SK-N-SH (cell line): Measurements from ENCODE around the gene MCC. TPM values are rescaled to one million over a fixed set of nuclear protein-coding genes. Genes with fewer than 3 reads are reported as not detected.

ENCODE experiments used
- CTCF ChIA-PET: fragments of 300-600, 350-600 bp; formaldehyde crosslinking; extraction: SDS; loops from one replicate; lab custom pipeline; 2021; lab: Yijun Ruan, JAX
- POLR2A ChIA-PET: fragments of 350-600 bp; sonication (Branson Sonifier 250); formaldehyde crosslinking; extraction: SDS; loops from one replicate; lab custom pipeline; 2020; ENCODE audit warnings: antibody characterized with exemption, inconsistent platforms; lab: Yijun Ruan, JAX
- DNase-seq: peaks from one replicate; pipeline ENCODE4 v3.0.0; 2012
- H2AFZ ChIP-seq: fragments of 200-600 bp; sonication (generic); 2 replicates; pipeline ENCODE4 v1.8.1; 2016; ENCODE audit warnings: antibody characterized with exemption, mild to moderate bottlenecking, low read depth
- H3F3A ChIP-seq: fragments of 200-600 bp; sonication (generic); replicated peaks from 2 replicates; pipeline ENCODE3; 2016; ENCODE audit warnings: antibody characterized with exemption, mild to moderate bottlenecking; ENCODE audit not compliant: insufficient read depth
- H3K27ac ChIP-seq, 2 experiments: fragments of 200-500 bp in 1 of 2; fragments of 200-600 bp in 1 of 2; sonication (Bioruptor generic) in 1 of 2; sonication (generic), shearing (Covaris generic) in 1 of 2; 2 replicates each; pipeline versions ENCODE4 v1.5.1 to v1.6.1; 2014 to 2016; ENCODE audit warnings: low read depth in 2 of 2, inconsistent platforms in 1 of 2, low read length in 1 of 2, mild to moderate bottlenecking in 1 of 2, mixed read lengths in 1 of 2
- H3K27me3 ChIP-seq: fragments of 200-600 bp; sonication (generic), shearing (Covaris generic); 2 replicates; pipeline ENCODE4 v1.6.1; 2016; ENCODE audit warnings: mixed run types; ENCODE audit not compliant: insufficient read depth
- H3K36me3 ChIP-seq, 2 experiments: fragments of 200-500 bp in 1 of 2; fragments of 200-600 bp in 1 of 2; sonication (Bioruptor generic) in 1 of 2; sonication (generic) in 1 of 2; replicated peaks in 1 of 2; 2 replicates each; pipeline versions ENCODE3 to v1.5.1; 2014 to 2016; ENCODE audit warnings: low read length in 1 of 2, mild to moderate bottlenecking in 1 of 2; ENCODE audit not compliant: insufficient read depth in 2 of 2, control insufficient read depth in 1 of 2
- H3K4me1 ChIP-seq, 2 experiments: fragments of 200-500 bp in 1 of 2; fragments of 200-600 bp in 1 of 2; sonication (Bioruptor generic) in 1 of 2; sonication (generic), shearing (Covaris generic) in 1 of 2; 2 replicates each; pipeline versions ENCODE4 v1.5.1 to v1.6.1; 2014 to 2016; ENCODE audit warnings: low read depth in 1 of 2, low read length in 1 of 2, mixed run types in 1 of 2; ENCODE audit not compliant: insufficient read depth in 2 of 2, control insufficient read depth in 1 of 2
- H3K4me2 ChIP-seq: fragments of 200-600 bp; sonication (generic), shearing (Covaris generic); 2 replicates; pipeline ENCODE4 v1.6.1; 2017; ENCODE audit warnings: mixed run types
- H3K4me3 ChIP-seq, 2 experiments: fragments of 200-500 bp in 1 of 2; fragments of 200-600 bp in 1 of 2; sonication (Bioruptor generic) in 1 of 2; sonication (generic), shearing (Covaris generic) in 1 of 2; 2 replicates each; pipeline versions ENCODE4 v1.5.1 to v1.8.1; 2014 to 2016; ENCODE audit warnings: low read depth in 2 of 2, inconsistent platforms in 1 of 2, low read length in 1 of 2, mild to moderate bottlenecking in 1 of 2, mixed read lengths in 1 of 2, moderate library complexity in 1 of 2
- H3K79me2 ChIP-seq: fragments of 200-600 bp; sonication (generic); 2 replicates; pipeline ENCODE4 v1.8.1; 2017; ENCODE audit warnings: mild to moderate bottlenecking; ENCODE audit not compliant: insufficient read depth
- H3K9ac ChIP-seq: fragments of 200-600 bp; sonication (generic); 2 replicates; pipeline ENCODE4 v1.6.1; 2017; ENCODE audit warnings: mixed run types
- H3K9me2 ChIP-seq: fragments of 200-600 bp; sonication (generic); 2 replicates; pipeline ENCODE4 v1.6.1; 2017; ENCODE audit warnings: mixed run types
- H3K9me3 ChIP-seq: fragments of 200-600 bp; sonication (generic); 2 replicates; pipeline ENCODE4 v1.6.1; 2017; ENCODE audit warnings: mixed run types, mild to moderate bottlenecking, moderate library complexity
- H4K20me1 ChIP-seq: fragments of 200-600 bp; sonication (generic); 2 replicates; pipeline ENCODE4 v1.6.1; 2017; ENCODE audit warnings: mild to moderate bottlenecking, mixed run types; ENCODE audit not compliant: insufficient read depth
- CHD2 ChIP-seq: fragments of 150-350 bp; IDR thresholded peaks from 2 replicates; pipeline ENCODE4 v1.6.1; 2018; ENCODE audit warnings: low read length; ENCODE audit not compliant: partially characterized antibody
- ELF1 ChIP-seq: IDR thresholded peaks from 2 replicates; pipeline ENCODE4 v1.4.0; 2012
- FOSL2 ChIP-seq: IDR thresholded peaks from 2 replicates; pipeline ENCODE4 v1.4.0; 2012; ENCODE audit warnings: low read depth, mild to moderate bottlenecking, moderate library complexity, borderline replicate concordance
- FOXM1 ChIP-seq: IDR thresholded peaks from 2 replicates; pipeline ENCODE4 v1.4.0; 2012; ENCODE audit warnings: low read depth, mild to moderate bottlenecking
- GATA2 ChIP-seq: sonication (generic); formaldehyde crosslinking; IDR thresholded peaks from 2 replicates; pipeline ENCODE4 v1.5.0; 2020; ENCODE audit warnings: mild to moderate bottlenecking, missing genetic modification reagents
- JUND ChIP-seq: IDR thresholded peaks from 2 replicates; pipeline ENCODE4 v1.4.0; 2012
- MEF2A ChIP-seq: IDR thresholded peaks from 2 replicates; pipeline ENCODE4 v1.4.0; 2012; ENCODE audit warnings: low read depth, borderline replicate concordance
- NRF1 ChIP-seq: IDR thresholded peaks from 2 replicates; pipeline ENCODE4 v1.6.1; 2012; ENCODE audit warnings: low read depth, mild to moderate bottlenecking, low read length
- RAD21 ChIP-seq: IDR thresholded peaks from 2 replicates; pipeline ENCODE4 v1.6.1; 2012; ENCODE audit warnings: mild to moderate bottlenecking, low read length
- RCOR1 ChIP-seq: fragments of 150-350 bp; IDR thresholded peaks from 2 replicates; pipeline ENCODE4 v1.6.1; 2017; ENCODE audit warnings: antibody characterized with exemption, low read length
- RFX5 ChIP-seq: IDR thresholded peaks from 2 replicates; pipeline ENCODE4 v1.6.1; 2012; ENCODE audit warnings: mild to moderate bottlenecking, improper control_type of control experiment, low read length
- RXRA ChIP-seq: IDR thresholded peaks from 2 replicates; pipeline ENCODE4 v1.4.0; 2012; ENCODE audit warnings: low read depth, mild to moderate bottlenecking, borderline replicate concordance
- TAF1 ChIP-seq: IDR thresholded peaks from 2 replicates; pipeline ENCODE4 v1.6.1; 2012; ENCODE audit warnings: low read depth, mild to moderate bottlenecking, low read length, moderate library complexity, borderline replicate concordance
- TCF12 ChIP-seq: IDR thresholded peaks from 2 replicates; pipeline ENCODE4 v1.4.0; 2012
- WGBS: methylation state at CpG from one replicate; pipeline ENCODE4 v1.1.6; 2017; ENCODE audit warnings: low lambda C conversion rate; 5-methylcytosine and 5-hydroxymethylcytosine counted together
- polyA plus RNA-seq, 3 experiments: library from polyadenylated mRNA; depleted of rRNA; stranded (reverse); fragments of >200 nt; gene quantifications; 2 replicates each; pipeline ENCODE4 v1.2.3, GENCODE V29; 2012
- TF ChIP-seq, protein P1 (sequence below): fragments of 150-350 bp; IDR thresholded peaks from 2 replicates; pipeline ENCODE4 v1.6.1; 2017; ENCODE audit warnings: antibody characterized with exemption, low read length, low read depth, borderline replicate concordance
- TF ChIP-seq, protein P2 (sequence below): IDR thresholded peaks from 2 replicates; pipeline ENCODE4 v1.4.0; 2012; ENCODE audit warnings: low read depth, borderline replicate concordance
- TF ChIP-seq, protein P3 (sequence below): IDR thresholded peaks from 2 replicates; pipeline ENCODE4; 2012
- TF ChIP-seq, protein P4 (sequence below): IDR thresholded peaks from 2 replicates; pipeline ENCODE4 v1.4.0; 2012; ENCODE audit warnings: low read depth
- TF ChIP-seq, protein P5 (sequence below): IDR thresholded peaks from 2 replicates; pipeline ENCODE4 v1.6.1; 2012; ENCODE audit warnings: mild to moderate bottlenecking, low read depth, low read length, moderate library complexity

The MCC gene
- polyA plus RNA-seq, 1 of the 3 experiments (the other 2 are of a cell fraction) = 3.6 TPM

DNA sequence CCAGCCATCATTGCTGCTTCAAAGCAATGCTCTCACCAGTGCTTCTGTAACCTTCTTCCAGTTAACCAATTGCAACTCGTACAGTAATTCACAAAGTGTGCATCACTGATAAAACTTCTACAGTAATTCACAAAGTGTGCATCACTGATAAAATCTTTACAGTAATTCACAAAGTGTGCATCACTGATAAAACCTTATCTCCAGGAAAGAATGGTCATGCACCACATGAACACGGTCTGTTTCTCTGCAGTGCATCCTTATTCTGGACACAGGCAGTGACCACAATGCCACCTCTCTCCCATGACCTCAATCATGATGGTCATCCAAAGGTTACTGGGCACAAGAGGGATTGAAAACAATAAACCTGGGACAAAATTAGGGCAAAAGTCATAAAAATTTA, 207.1 kb downstream of the MCC start (continued):
- no peak for TF ChIP-seq RXRA
- no peak for TF ChIP-seq NRF1
- TF ChIP-seq, protein P1, sequence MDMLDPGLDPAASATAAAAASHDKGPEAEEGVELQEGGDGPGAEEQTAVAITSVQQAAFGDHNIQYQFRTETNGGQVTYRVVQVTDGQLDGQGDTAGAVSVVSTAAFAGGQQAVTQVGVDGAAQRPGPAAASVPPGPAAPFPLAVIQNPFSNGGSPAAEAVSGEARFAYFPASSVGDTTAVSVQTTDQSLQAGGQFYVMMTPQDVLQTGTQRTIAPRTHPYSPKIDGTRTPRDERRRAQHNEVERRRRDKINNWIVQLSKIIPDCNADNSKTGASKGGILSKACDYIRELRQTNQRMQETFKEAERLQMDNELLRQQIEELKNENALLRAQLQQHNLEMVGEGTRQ = no peak
- TF ChIP-seq RCOR1 = peak; percentile 85; the same call in 1 of the 2 replicates
- no peak for TF ChIP-seq MEF2A
- no peak for TF ChIP-seq RFX5
- TF ChIP-seq ELF1 = no peak
- peak; percentile 69 for TF ChIP-seq GATA2 (CRISPR knock-in tag)
- no peak for TF ChIP-seq TCF12
- peak; percentile 28 for TF ChIP-seq CHD2

DNA sequence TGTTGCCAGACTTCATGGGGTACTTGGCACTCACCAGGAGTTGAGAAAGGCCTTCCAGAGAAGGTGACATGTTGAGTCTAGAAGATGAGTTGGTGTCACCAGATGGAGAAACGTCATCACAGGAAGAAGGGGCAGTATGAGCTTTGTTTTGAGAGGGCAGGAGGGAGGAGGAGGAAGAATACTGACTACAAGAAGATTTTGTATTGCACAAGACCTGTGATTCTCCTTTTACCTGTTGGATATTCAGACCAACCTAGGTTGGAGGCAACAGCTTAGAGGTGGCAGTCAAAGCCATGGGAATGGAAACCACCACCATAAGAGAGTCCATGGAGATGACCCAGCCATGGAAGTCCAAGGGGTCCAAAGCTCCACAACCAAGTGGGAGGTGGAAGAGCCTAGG, 207.7 kb downstream of the MCC start:
- CTCF ChIA-PET = interaction anchor here (0.9 to 1.1 kb wide), 4 partner anchors 13 to 1169 kb away, joined by 3 to 5 read pairs (median 4); no protein-coding TSS in a partner anchor
- WGBS = 30% methylated on average over 1 of the region's 1 CpG

More for the DNA sequence above, 207.7 kb downstream of the MCC start:
- Histone ChIP-seq H3K27me3 (no peaks in the 10 kb centered on the region), H3K27ac (peak overlapping the region in 1 of 2 experiments; percentile 44; a peak in 2 of 4 replicates), H3K9ac (no peak overlapping the region), H3K36me3 (no peaks in the 10 kb centered on the region), H3F3A (no peaks in the 10 kb centered on the region), H3K4me3 (no peak overlapping the region), H3K9me2 (no peaks in the 10 kb centered on the region), H3K4me2 (no peak overlapping the region), H3K79me2 (no peaks in the 10 kb centered on the region), H3K4me1 (peaks cover 0 to 22% of the 10 kb centered on the region in 2 experiments; a peak in 2 of 4 replicates), H2AFZ (no peak overlapping the region), H3K9me3 (no peaks in the 10 kb centered on the region), H4K20me1 (no peaks in the 10 kb centered on the region)
- no peak for DNase-seq
- TF ChIP-seq FOSL2 = no peak
- TF ChIP-seq TAF1 = no peak
- TF ChIP-seq JUND = no peak
- TF ChIP-seq, protein P2, sequence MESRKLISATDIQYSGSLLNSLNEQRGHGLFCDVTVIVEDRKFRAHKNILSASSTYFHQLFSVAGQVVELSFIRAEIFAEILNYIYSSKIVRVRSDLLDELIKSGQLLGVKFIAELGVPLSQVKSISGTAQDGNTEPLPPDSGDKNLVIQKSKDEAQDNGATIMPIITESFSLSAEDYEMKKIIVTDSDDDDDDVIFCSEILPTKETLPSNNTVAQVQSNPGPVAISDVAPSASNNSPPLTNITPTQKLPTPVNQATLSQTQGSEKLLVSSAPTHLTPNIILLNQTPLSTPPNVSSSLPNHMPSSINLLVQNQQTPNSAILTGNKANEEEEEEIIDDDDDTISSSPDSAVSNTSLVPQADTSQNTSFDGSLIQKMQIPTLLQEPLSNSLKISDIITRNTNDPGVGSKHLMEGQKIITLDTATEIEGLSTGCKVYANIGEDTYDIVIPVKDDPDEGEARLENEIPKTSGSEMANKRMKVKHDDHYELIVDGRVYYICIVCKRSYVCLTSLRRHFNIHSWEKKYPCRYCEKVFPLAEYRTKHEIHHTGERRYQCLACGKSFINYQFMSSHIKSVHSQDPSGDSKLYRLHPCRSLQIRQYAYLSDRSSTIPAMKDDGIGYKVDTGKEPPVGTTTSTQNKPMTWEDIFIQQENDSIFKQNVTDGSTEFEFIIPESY = no peak
- TF ChIP-seq, protein P3, sequence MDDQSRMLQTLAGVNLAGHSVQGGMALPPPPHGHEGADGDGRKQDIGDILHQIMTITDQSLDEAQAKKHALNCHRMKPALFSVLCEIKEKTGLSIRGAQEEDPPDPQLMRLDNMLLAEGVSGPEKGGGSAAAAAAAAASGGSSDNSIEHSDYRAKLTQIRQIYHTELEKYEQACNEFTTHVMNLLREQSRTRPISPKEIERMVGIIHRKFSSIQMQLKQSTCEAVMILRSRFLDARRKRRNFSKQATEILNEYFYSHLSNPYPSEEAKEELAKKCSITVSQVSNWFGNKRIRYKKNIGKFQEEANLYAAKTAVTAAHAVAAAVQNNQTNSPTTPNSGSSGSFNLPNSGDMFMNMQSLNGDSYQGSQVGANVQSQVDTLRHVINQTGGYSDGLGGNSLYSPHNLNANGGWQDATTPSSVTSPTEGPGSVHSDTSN = no peak
- no peak for TF ChIP-seq NRF1
- TF ChIP-seq RXRA = no peak
- no peak for TF ChIP-seq FOXM1
- TF ChIP-seq TCF12 = no peak
- TF ChIP-seq, protein P4, sequence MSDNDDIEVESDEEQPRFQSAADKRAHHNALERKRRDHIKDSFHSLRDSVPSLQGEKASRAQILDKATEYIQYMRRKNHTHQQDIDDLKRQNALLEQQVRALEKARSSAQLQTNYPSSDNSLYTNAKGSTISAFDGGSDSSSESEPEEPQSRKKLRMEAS = no peak
- no peak for TF ChIP-seq RAD21
- no peak for TF ChIP-seq GATA2 (CRISPR knock-in tag)
- TF ChIP-seq, protein P5, sequence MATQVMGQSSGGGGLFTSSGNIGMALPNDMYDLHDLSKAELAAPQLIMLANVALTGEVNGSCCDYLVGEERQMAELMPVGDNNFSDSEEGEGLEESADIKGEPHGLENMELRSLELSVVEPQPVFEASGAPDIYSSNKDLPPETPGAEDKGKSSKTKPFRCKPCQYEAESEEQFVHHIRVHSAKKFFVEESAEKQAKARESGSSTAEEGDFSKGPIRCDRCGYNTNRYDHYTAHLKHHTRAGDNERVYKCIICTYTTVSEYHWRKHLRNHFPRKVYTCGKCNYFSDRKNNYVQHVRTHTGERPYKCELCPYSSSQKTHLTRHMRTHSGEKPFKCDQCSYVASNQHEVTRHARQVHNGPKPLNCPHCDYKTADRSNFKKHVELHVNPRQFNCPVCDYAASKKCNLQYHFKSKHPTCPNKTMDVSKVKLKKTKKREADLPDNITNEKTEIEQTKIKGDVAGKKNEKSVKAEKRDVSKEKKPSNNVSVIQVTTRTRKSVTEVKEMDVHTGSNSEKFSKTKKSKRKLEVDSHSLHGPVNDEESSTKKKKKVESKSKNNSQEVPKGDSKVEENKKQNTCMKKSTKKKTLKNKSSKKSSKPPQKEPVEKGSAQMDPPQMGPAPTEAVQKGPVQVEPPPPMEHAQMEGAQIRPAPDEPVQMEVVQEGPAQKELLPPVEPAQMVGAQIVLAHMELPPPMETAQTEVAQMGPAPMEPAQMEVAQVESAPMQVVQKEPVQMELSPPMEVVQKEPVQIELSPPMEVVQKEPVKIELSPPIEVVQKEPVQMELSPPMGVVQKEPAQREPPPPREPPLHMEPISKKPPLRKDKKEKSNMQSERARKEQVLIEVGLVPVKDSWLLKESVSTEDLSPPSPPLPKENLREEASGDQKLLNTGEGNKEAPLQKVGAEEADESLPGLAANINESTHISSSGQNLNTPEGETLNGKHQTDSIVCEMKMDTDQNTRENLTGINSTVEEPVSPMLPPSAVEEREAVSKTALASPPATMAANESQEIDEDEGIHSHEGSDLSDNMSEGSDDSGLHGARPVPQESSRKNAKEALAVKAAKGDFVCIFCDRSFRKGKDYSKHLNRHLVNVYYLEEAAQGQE = no peak
- POLR2A ChIA-PET = no interaction called here
